SK-N-SH treated with all-trans-retinoic acid at 6 μM for 48 hours (cell line): ENCODE results near the gene RAD54L2.

Source experiments
- ISL1 ChIP-seq: fragments of 250-450 bp; sonication (Bioruptor Pico); IDR thresholded peaks from 2 replicates; pipeline ENCODE4 v2.1.2; 2022; ENCODE audit warnings: mild to moderate bottlenecking, moderate library complexity
- PPARA ChIP-seq: fragments of 250-450 bp; sonication (Bioruptor Pico); IDR thresholded peaks from 2 replicates; pipeline ENCODE4 v1.5.0; 2020; ENCODE audit warnings: mild to moderate bottlenecking, borderline replicate concordance
- ZFP30 ChIP-seq: fragments of 450-650 bp; formaldehyde crosslinking; IDR thresholded peaks from 2 replicates; pipeline ENCODE4 v1.5.0; 2022; ENCODE audit warnings: mild to moderate bottlenecking, moderate library complexity

- no peak for TF ChIP-seq ZFP30 (CRISPR knock-in tag)
- TF ChIP-seq PPARA (CRISPR knock-in tag): no peak
- no peak for TF ChIP-seq ISL1 (CRISPR knock-in tag)
Observed at GRCh38 chr3:51508255-51508654, 30.3 kb upstream of the RAD54L2 start.
